ENCODE results near the gene TESK2.

TESK2 gene

DNA sequence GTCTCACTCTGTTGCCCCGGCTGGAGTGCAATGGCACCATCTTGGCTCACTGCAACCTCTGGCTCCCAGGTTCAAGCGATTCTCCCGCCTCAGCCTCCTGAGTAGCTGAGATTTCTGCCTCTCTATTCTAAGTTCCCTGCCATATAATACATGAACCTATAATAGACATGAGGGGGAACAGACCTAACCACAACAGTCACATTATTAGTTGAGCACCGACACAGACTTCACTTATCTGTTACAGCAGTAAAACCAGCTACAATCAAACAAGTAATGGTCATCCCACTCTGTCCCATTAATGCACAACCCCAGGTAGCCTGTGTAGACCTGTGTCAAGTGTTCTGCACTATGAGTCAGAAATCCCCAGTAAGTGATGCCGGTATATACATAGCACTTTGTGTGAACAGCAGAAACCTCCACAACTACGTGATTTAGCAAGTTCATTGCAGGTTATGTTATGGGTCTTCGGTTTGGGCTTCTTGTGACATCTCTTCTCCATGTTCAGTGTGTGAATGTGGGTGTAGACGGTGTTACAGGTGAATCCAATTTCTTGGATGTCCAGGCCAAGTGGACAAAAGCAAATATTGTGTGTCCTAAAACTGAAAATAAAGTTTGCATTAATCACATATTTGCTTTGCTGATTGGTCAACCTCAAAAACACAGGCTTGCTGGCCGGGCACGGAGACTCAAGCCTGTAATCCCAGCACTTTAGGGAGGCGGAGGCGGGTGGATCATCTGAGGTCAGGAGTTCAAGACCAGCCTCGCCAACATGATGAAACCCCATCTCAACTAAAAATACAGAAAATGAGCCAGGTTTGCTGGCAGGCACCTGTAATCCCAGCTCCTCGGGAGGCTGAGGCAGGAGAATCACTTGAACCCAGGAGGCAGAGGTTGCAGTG lies 12.7 kb upstream of the TESK2 start:
- no peak for TF ChIP-seq CTCF (IDR thresholded peaks at IDR 0.05; ENCODE audit: borderline replicate concordance, insufficient read depth, low read depth, low read length)
- H3K4me3 ChIP-seq (ENCODE audit: low read depth, low read length), result no peak overlapping the region

DNA sequence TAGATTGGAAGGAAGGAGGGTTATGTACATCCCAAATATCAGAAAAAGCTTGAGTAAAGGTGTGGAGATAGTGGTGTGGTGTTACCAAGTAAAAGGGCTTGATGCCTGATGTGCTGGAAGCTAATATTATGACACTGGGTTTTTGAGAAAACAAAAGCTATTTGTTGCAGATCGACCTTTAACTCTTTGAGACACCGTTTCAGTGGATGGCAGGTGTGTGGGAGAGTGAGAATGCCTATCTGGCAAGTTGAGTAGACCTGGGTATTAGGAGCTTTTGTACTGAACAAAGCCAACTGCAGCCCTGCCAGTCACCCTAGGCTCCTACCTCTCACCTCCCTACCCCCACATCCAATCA lies 10.5 kb upstream of the TESK2 start:
- H3K4me3 ChIP-seq (ENCODE audit: low read depth, low read length), result no peak overlapping the region
- no peak for TF ChIP-seq CTCF (IDR thresholded peaks at IDR 0.05; ENCODE audit: borderline replicate concordance, insufficient read depth, low read depth, low read length)

GRCh38 chr1:45499415-45499769 lies 8.4 kb upstream of the TESK2 start:
- peak overlapping the region; percentile 57 for H3K4me3 ChIP-seq (ENCODE audit: low read depth, low read length)
- no peak for TF ChIP-seq CTCF (IDR thresholded peaks at IDR 0.05; ENCODE audit: borderline replicate concordance, insufficient read depth, low read depth, low read length)

- TF ChIP-seq CTCF (IDR thresholded peaks at IDR 0.05; ENCODE audit: borderline replicate concordance, insufficient read depth, low read depth, low read length), result no peak
- H3K4me3 ChIP-seq (ENCODE audit: low read depth, low read length), result no peak overlapping the region
Observed at GRCh38 chr1:45498279-45498678, 7.3 kb upstream of the TESK2 start.

DNA sequence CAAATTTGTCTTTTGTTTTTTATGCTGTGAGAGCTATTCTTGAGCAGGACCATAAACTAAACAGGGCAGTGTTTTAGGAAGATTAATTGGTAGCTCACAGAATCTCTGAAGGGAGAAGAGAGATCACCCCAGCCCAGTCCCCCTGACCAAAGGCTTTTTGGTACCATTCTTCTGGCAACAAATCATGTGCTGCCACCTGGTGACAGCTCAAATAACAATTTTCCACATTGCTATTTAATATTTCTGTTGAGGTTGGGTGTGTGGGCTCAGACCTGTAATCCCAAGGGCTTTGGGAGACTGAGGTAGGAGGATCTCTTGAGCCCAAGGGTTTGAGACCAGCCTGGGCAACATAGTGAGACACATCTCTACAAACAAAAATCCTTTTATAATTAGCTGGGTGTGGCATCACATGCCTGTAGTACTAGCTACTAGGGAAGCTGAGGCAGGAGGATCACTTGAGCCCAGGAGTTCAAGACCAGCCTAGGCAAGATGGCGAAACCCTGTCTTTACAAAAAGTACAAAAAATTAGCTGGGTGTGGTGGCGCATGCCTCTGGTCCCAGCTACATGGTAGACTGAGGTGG lies 2.2 kb upstream of the TESK2 start:
- H3K4me3 ChIP-seq (ENCODE audit: low read depth, low read length), result no peak overlapping the region
- TF ChIP-seq CTCF (IDR thresholded peaks at IDR 0.05; ENCODE audit: borderline replicate concordance, insufficient read depth, low read depth, low read length), result peak; percentile 48

GRCh38 chr1:45492691-45493090 lies 1.7 kb upstream of the TESK2 start:
- TF ChIP-seq CTCF (IDR thresholded peaks at IDR 0.05; ENCODE audit: borderline replicate concordance, insufficient read depth, low read depth, low read length), result no peak
- H3K4me3 ChIP-seq (ENCODE audit: low read depth, low read length), result no peak overlapping the region

All from GM12875 (cell line).